Fibroblast of lung (primary cell): ENCODE measurements around the gene USP47. TPM values are rescaled to one million over a fixed set of nuclear protein-coding genes. Genes with fewer than 3 reads are reported as not detected.

ENCODE experiments used
- DNase-seq, 2 donors: peaks; one replicate each; pipeline versions ENCODE4 v3.0.0 to v3.0.0-alpha.2; 2010; ENCODE audit warnings: low read depth in 2 of 2
- H2AFZ ChIP-seq: 2 replicates; pipeline ENCODE4 v1.5.1; 2012; ENCODE audit warnings: low read length, control low read depth, inconsistent platforms
- H3K27ac ChIP-seq: 2 replicates; pipeline ENCODE4 v1.5.1; 2011; ENCODE audit warnings: low read length, control low read depth; ENCODE audit not compliant: insufficient read depth
- H3K27me3 ChIP-seq: 2 replicates; pipeline ENCODE4 v1.5.1; 2011; ENCODE audit warnings: mild to moderate bottlenecking, low read length; ENCODE audit not compliant: control insufficient read depth, insufficient read depth
- H3K36me3 ChIP-seq: 2 replicates; pipeline ENCODE4 v1.5.1; 2011; ENCODE audit warnings: low read length; ENCODE audit not compliant: control insufficient read depth, insufficient read depth
- H3K4me1 ChIP-seq: 2 replicates; pipeline ENCODE4 v1.5.1; 2011; ENCODE audit warnings: low read length; ENCODE audit not compliant: control insufficient read depth, insufficient read depth; ENCODE audit errors: extremely low read depth
- H3K4me2 ChIP-seq: 2 replicates; pipeline ENCODE4 v1.5.1; 2011; ENCODE audit warnings: low read length, control low read depth; ENCODE audit not compliant: insufficient read depth; ENCODE audit errors: extremely low read depth
- H3K4me3 ChIP-seq, 4 experiments: fragments of 200-600 bp in 1 of 4; sonication (generic) in 1 of 4; replicated peaks in 1 of 4; 2 replicates each; pipeline ENCODE4 v1.5.1; 2011 to 2016; ENCODE audit warnings: low read length in 4 of 4, low read depth in 3 of 4, mild to moderate bottlenecking in 3 of 4, control low read depth in 2 of 4, inconsistent platforms in 1 of 4, mixed read lengths in 1 of 4; ENCODE audit not compliant: insufficient read depth in 1 of 4; ENCODE audit errors: control extremely low read depth in 1 of 4
- H3K79me2 ChIP-seq: 2 replicates; pipeline ENCODE4 v1.5.1; 2012; ENCODE audit warnings: mild to moderate bottlenecking, low read length, inconsistent platforms; ENCODE audit not compliant: control insufficient read depth, insufficient read depth
- H3K9ac ChIP-seq: 2 replicates; pipeline ENCODE4 v1.5.1; 2011; ENCODE audit warnings: mild to moderate bottlenecking, low read length, control low read depth; ENCODE audit not compliant: insufficient read depth
- H3K9me3 ChIP-seq: 2 replicates; pipeline ENCODE4 v1.5.1; 2012; ENCODE audit warnings: low read depth, low read length; ENCODE audit not compliant: control insufficient read depth, insufficient read depth
- H4K20me1 ChIP-seq: 2 replicates; pipeline ENCODE4 v1.5.1; 2011; ENCODE audit warnings: low read length; ENCODE audit not compliant: control insufficient read depth, insufficient read depth; ENCODE audit errors: extremely low read depth
- CTCF ChIP-seq, 2 donors: IDR thresholded peaks in 1 of 2; conservative IDR thresholded peaks in 1 of 2; 1 replicate in 1 of 2; 2 replicates in 1 of 2; pipeline ENCODE4 v1.5.1; 2011 to 2012; ENCODE audit warnings: low read length in 2 of 2, control low read depth in 1 of 2, inconsistent platforms in 1 of 2, low read depth in 1 of 2, mild to moderate bottlenecking in 1 of 2
- EZH2 ChIP-seq: IDR thresholded peaks from 2 replicates; pipeline ENCODE4 v1.5.1; 2012; ENCODE audit warnings: low read length, control low read depth, mild to moderate bottlenecking; ENCODE audit errors: missing control alignments
- polyA plus RNA-seq, 2 donors: library from polyadenylated mRNA; depleted of rRNA in 1 of 2; stranded (reverse) in 1 of 2; unstranded in 1 of 2; fragments of >200 nt; gene quantifications; 2 replicates each; pipeline ENCODE4 v1.2.1, GENCODE V29; 2011 to 2012; ENCODE audit warnings: missing spikeins in 1 of 2
- total RNA-seq: library from RNA; depleted of rRNA; stranded (reverse); fragments of >200 nt; gene quantifications from 2 replicates; pipeline ENCODE4 v1.2.1, GENCODE V29; 2014

Gene USP47
- total and polyA plus RNA-seq, 2 donors (not counting 1 experiment from before 2014, with no cell fraction given), result 40.3 to 162 TPM

- H3K27me3 ChIP-seq, result no peaks in the 10 kb centered on the region
- no peaks in the 10 kb centered on the region for H3K4me1 ChIP-seq
- no peak overlapping the region for H3K4me2 ChIP-seq
- H3K36me3 ChIP-seq, result peaks cover 23% of the 10 kb centered on the region
- H2AFZ ChIP-seq, result no peak overlapping the region
- no peak for TF ChIP-seq EZH2
- no peak for TF ChIP-seq CTCF (conservative IDR thresholded peaks at IDR 0.05 in 1 of 2, IDR thresholded peaks at IDR 0.05 in 1 of 2; ENCODE audit: low read depth in 1 of 2, low read length in 2 of 2)
- no peak overlapping the region for H3K9ac ChIP-seq
- no peaks in the 10 kb centered on the region for H3K79me2 ChIP-seq
- H3K4me3 ChIP-seq, result no peak overlapping the region
- DNase-seq, result no peak
- H3K27ac ChIP-seq, result no peak overlapping the region
- no peaks in the 10 kb centered on the region for H4K20me1 ChIP-seq
- H3K9me3 ChIP-seq, result no peaks in the 10 kb centered on the region
Observed at GRCh38 chr11:11961399-11962028, 119.7 kb downstream of the USP47 start.

- Histone ChIP-seq H3K9ac (no peak overlapping the region), H3K79me2 (no peaks in the 10 kb centered on the region), H3K27me3 (no peaks in the 10 kb centered on the region), H3K9me3 (no peaks in the 10 kb centered on the region), H3K36me3 (peaks cover 34% of the 10 kb centered on the region), H3K27ac (no peak overlapping the region), H3K4me3 (no peak overlapping the region), H2AFZ (no peak overlapping the region), H3K4me2 (no peak overlapping the region), H4K20me1 (no peaks in the 10 kb centered on the region), H3K4me1 (no peaks in the 10 kb centered on the region)
- DNase-seq, result no peak
- TF ChIP-seq CTCF (conservative IDR thresholded peaks at IDR 0.05 in 1 of 2, IDR thresholded peaks at IDR 0.05 in 1 of 2; ENCODE audit: low read depth in 1 of 2, low read length in 2 of 2) (no peak), EZH2 (no peak)
Observed at GRCh38 chr11:11963067-11963466, 121.3 kb downstream of the USP47 start.

- Histone ChIP-seq H3K27ac (no peak overlapping the region), H3K4me1 (peaks cover 6% of the 10 kb centered on the region), H2AFZ (no peak overlapping the region), H3K4me3 (no peak overlapping the region), H3K4me2 (no peak overlapping the region), H3K36me3 (peaks cover 35% of the 10 kb centered on the region), H4K20me1 (no peaks in the 10 kb centered on the region), H3K9me3 (no peaks in the 10 kb centered on the region), H3K79me2 (peaks cover 2% of the 10 kb centered on the region), H3K27me3 (no peaks in the 10 kb centered on the region), H3K9ac (no peak overlapping the region)
- no peak for DNase-seq
- TF ChIP-seq CTCF (conservative IDR thresholded peaks at IDR 0.05 in 1 of 2, IDR thresholded peaks at IDR 0.05 in 1 of 2; ENCODE audit: low read depth in 1 of 2, low read length in 2 of 2) (no peak), EZH2 (no peak)
Observed at GRCh38 chr11:11963842-11964773, 122.3 kb downstream of the USP47 start.
